Ovary (tissue), 9 donors: ENCODE measurements around the gene C7orf33. TPM values are rescaled to one million over a fixed set of nuclear protein-coding genes. Genes with fewer than 3 reads are reported as not detected.

Source experiments
- DNase-seq, 5 donors: peaks; one replicate each; pipeline ENCODE4 v3.0.0-alpha.2; 2019 to 2020
- H3K27ac ChIP-seq, 2 donors: fragments of 200-600 bp; one replicate each; pipeline versions ENCODE4 v1.5.1 to v1.8.0; 2019 to 2022
- H3K27me3 ChIP-seq: fragments of 200-600 bp; one replicate; pipeline ENCODE4 v1.8.0; 2022
- H3K36me3 ChIP-seq: fragments of 200-600 bp; sonication (generic); one replicate; pipeline ENCODE4 v1.5.1; 2019
- H3K4me1 ChIP-seq: one replicate; pipeline ENCODE4 v1.8.1; 2013; ENCODE audit warnings: mild to moderate bottlenecking, moderate library complexity; ENCODE audit not compliant: insufficient read depth
- H3K4me3 ChIP-seq: fragments of 200-600 bp; sonication (generic); one replicate; pipeline ENCODE4 v1.5.1; 2017
- H3K9me3 ChIP-seq, 2 donors: fragments of 200-600 bp in 1 of 2; sonication (generic) in 1 of 2; one replicate each; pipeline versions ENCODE4 v1.5.1 to v1.8.1; 2013 to 2019; ENCODE audit warnings: mild to moderate bottlenecking in 1 of 2, moderate library complexity in 1 of 2
- CTCF ChIP-seq, 3 donors: fragments of 450-650 bp in 2 of 3; fragments of 200-600 bp in 1 of 3; IDR thresholded peaks; one replicate each; pipeline versions ENCODE4 v1.5.1 to v1.8.0; 2016 to 2022; ENCODE audit warnings: antibody characterized with exemption in 3 of 3, mild to moderate bottlenecking in 1 of 3
- EP300 ChIP-seq: sonication (generic); formaldehyde crosslinking; IDR thresholded peaks from one replicate; pipeline ENCODE4 v1.6.1; 2017; ENCODE audit warnings: antibody characterized with exemption
- POLR2A ChIP-seq: fragments of 450-650 bp; IDR thresholded peaks from one replicate; pipeline ENCODE4 v1.6.1; 2017; ENCODE audit warnings: antibody characterized with exemption, mild to moderate bottlenecking, moderate library complexity
- WGBS, 3 donors: extraction: QIAGEN DNeasy Blood & Tissue Kit in 1 of 3; methylation state at CpG; one replicate each; pipeline versions ENCODE4 v1.1.5 to v1.1.7; 2013 to 2017; 5-methylcytosine and 5-hydroxymethylcytosine counted together
- intact Hi-C, 4 donors: fragments of 100-400 bp; cut with DNase I; formaldehyde crosslinking; loops; one replicate each; pipeline versions ENCODE4 v1.11.0 to v1.15.1; 2022 to 2023
- polyA plus RNA-seq, 2 donors: library from polyadenylated mRNA; stranded (reverse); fragments of 200-250 nt in 1 of 2; fragments of 350-450 nt in 1 of 2; fragmentation: Illumina TruSeq in 1 of 2; extraction: RNeasy Lipid Tissue Mini Kit (QIAGEN cat#74804) in 1 of 2; gene quantifications; one replicate each; pipeline ENCODE4 v1.2.3, GENCODE V29; 2013 to 2014
- total RNA-seq, 7 donors: library from RNA; depleted of rRNA in 2 of 7; stranded (reverse); fragments of >200 nt in 2 of 7; fragmentation: NEBNext Ultra II Directional in 3 of 7; extraction: Animal tissue kit (Norgen Biotek cat#: 25700) in 3 of 7; gene quantifications; one replicate each; pipeline versions ENCODE4 v1.1.0 to v1.2.4, GENCODE V29; 2016 to 2023
- donor health status: DM: no; HTN: no; CAD: no; lungs with moderate emphysema.
- donor health status: DM: no; HTN: no; CAD: no.
- donor health status: Bipolar disorder and iron deficiency.
- donor health status: DM: yes; HTN: yes; CAD: no.
- donor health status: DM: no; HTN: no; CAD: no.
- donor health status: DM: yes; HTN: yes; CAD: no.

Gene C7orf33
- total and polyA plus RNA-seq, 9 donors, result not detected

GRCh38 chr7:148650232-148650858 is 59.8 kb downstream of the C7orf33 start:
- Histone ChIP-seq H3K27ac (no peak overlapping the region), H3K27me3 (no peaks in the 10 kb centered on the region), H3K4me1 (no peaks in the 10 kb centered on the region), H3K9me3 (no peaks in the 10 kb centered on the region), H3K36me3 (no peaks in the 10 kb centered on the region), H3K4me3 (no peak overlapping the region)
- WGBS, 3 donors, result 68 to 76% (median 70%) methylated on average over 4 of the region's 4 CpGs
- DNase-seq, result no peak
- TF ChIP-seq POLR2A (no peak), CTCF (IDR thresholded peaks at IDR 0.05) (no peak), EP300 (no peak)
- intact Hi-C loops, result no loop called here

- Histone ChIP-seq H3K4me3 (no peak overlapping the region), H3K36me3 (no peaks in the 10 kb centered on the region), H3K27ac (no peak overlapping the region), H3K9me3 (no peaks in the 10 kb centered on the region), H3K4me1 (no peaks in the 10 kb centered on the region), H3K27me3 (no peaks in the 10 kb centered on the region)
- DNase-seq, result no peak
- TF ChIP-seq CTCF (IDR thresholded peaks at IDR 0.05) (no peak), EP300 (no peak), POLR2A (no peak)
- intact Hi-C loops, result no loop called here
These were observed 62.2 kb downstream of the C7orf33 start for GRCh38 chr7:148652773-148653172.

GRCh38 chr7:148657929-148658328 is 67.4 kb downstream of the C7orf33 start:
- no peak for DNase-seq
- TF ChIP-seq POLR2A, result no peak
- TF ChIP-seq EP300, result no peak
- TF ChIP-seq CTCF (IDR thresholded peaks at IDR 0.05), result no peak
- H3K4me3 ChIP-seq, result no peak overlapping the region
- H3K27ac ChIP-seq, result no peak overlapping the region
- WGBS, 3 donors, result 73 to 80% (median 75%) methylated on average over 4 of the region's 4 CpGs
- no peaks in the 10 kb centered on the region for H3K4me1 ChIP-seq
- no peaks in the 10 kb centered on the region for H3K36me3 ChIP-seq
- H3K27me3 ChIP-seq, result no peaks in the 10 kb centered on the region
- intact Hi-C loops, result no loop called here
- no peaks in the 10 kb centered on the region for H3K9me3 ChIP-seq

GRCh38 chr7:148661471-148661870 is 70.9 kb downstream of the C7orf33 start:
- Histone ChIP-seq H3K27me3 (no peaks in the 10 kb centered on the region), H3K4me1 (no peaks in the 10 kb centered on the region), H3K36me3 (no peaks in the 10 kb centered on the region), H3K9me3 (no peaks in the 10 kb centered on the region), H3K27ac (no peak overlapping the region), H3K4me3 (no peak overlapping the region)
- DNase-seq, result no peak
- TF ChIP-seq EP300 (no peak), CTCF (IDR thresholded peaks at IDR 0.05) (no peak)
- WGBS, 3 donors, result 86 to 95% (median 89%) methylated on average over 2 of the region's 2 CpGs
- intact Hi-C loops, result no loop called here
